ENCODE data around the gene ZFAND2A. TPM values are rescaled to one million over a fixed set of nuclear protein-coding genes. Genes with fewer than 3 reads are reported as not detected.
"Not testable (repeated sequence)": the region's sequence is repeated elsewhere in the genome, so short reads cannot be mapped to it uniquely, and the experiment has no call there.

The ZFAND2A gene
- total RNA-seq, 6 experiments from 2014 or later = 24.3 to 43.1 (median 31.8) TPM

- WGBS (ENCODE audit: insufficient coverage, low coverage, low lambda C conversion rate, missing lambda C conversion rate) = no CpG with 5 or more reads among the region's 20 CpGs
- Histone ChIP-seq H3K36me3 (peaks cover 0 to 40% (median 21%) of the 10 kb centered on the region in 4 donors), H3K4me3 (no peak overlapping the region), H3K27ac (no peak overlapping the region), H3K27me3 (no peaks in the 10 kb centered on the region), H3K4me1 (peaks cover 0 to 11% (median 2%) of the 10 kb centered on the region in 4 donors), H3K9me3 (no peaks in the 10 kb centered on the region)
- intact Hi-C loops (cut with DNase I) = loop anchor here in 1 of 2 donors (10.0 kb wide), 1 partner anchor 155 kb away; no protein-coding TSS in a partner anchor
- TF ChIP-seq, protein P1, sequence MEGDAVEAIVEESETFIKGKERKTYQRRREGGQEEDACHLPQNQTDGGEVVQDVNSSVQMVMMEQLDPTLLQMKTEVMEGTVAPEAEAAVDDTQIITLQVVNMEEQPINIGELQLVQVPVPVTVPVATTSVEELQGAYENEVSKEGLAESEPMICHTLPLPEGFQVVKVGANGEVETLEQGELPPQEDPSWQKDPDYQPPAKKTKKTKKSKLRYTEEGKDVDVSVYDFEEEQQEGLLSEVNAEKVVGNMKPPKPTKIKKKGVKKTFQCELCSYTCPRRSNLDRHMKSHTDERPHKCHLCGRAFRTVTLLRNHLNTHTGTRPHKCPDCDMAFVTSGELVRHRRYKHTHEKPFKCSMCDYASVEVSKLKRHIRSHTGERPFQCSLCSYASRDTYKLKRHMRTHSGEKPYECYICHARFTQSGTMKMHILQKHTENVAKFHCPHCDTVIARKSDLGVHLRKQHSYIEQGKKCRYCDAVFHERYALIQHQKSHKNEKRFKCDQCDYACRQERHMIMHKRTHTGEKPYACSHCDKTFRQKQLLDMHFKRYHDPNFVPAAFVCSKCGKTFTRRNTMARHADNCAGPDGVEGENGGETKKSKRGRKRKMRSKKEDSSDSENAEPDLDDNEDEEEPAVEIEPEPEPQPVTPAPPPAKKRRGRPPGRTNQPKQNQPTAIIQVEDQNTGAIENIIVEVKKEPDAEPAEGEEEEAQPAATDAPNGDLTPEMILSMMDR (IDR thresholded peaks at IDR 0.05) = no peak
- no peak for TF ChIP-seq POLR2A (IDR thresholded peaks at IDR 0.05)
- DNase-seq (no peak), ATAC-seq (peak in 1 of 4 donors; percentile 9)
Measured at GRCh38 chr7:1149351-1149794, 10.6 kb downstream of the ZFAND2A start.

DNA sequence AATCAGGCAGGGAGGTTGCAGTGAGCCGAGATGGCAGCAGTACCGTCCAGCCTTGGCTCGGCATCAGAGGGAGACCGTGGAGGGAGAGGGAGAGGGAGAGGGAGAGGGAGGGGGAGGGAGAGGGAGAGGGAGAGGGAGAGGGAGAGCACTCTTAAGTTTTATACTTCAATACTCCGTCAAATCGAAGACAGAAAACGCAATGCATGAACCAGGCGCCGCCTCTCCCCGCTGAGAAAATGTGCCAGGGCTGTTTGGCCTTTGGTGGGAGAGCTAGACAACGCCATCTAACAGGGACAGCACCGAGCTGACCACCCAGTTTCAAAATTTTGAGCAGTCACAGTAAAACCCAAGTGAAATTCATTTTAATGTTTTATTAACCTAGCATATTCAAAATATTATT, 12.1 kb downstream of the ZFAND2A start:
- H3K27me3 ChIP-seq, ATAC-seq, H3K27ac ChIP-seq, H3K4me3 ChIP-seq, H3K9me3 ChIP-seq, DNase-seq: not testable (repeated sequence)
- Histone ChIP-seq H3K4me1 (peaks cover 0 to 11% (median 2%) of the 10 kb centered on the region in 4 donors), H3K36me3 (peaks cover 0 to 25% (median 12%) of the 10 kb centered on the region in 4 donors)
- WGBS (ENCODE audit: insufficient coverage, low coverage, low lambda C conversion rate, missing lambda C conversion rate) = 96% methylated on average over 6 of the region's 12 CpGs
- intact Hi-C loops (cut with DNase I) = loop anchor here in 1 of 2 donors (10.0 kb wide), 1 partner anchor 153 kb away; no protein-coding TSS in a partner anchor

DNA sequence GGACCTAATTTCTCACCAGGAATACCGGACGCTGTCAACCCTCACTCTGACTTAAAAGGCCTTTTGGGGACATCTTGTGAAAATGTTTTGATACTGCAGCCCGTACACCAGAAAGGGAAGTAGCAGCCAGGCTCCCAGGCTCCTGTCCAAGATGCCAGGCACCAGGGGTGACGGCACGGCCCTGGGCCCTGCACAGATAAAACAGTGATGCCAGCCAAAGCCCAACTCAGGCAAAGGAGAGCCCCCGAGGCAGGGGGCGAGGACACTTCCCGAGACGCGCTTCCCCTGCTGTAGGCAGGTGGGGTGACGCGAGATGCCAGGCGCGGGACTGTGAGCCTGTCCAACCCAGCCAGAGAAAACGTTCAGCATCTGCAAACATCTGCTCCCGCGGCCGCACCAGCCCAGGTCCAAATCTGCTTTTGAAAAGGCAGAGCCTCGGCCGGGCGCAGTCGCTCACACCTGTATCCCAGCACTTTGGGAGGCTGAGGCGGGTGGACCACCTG, 15.7 kb downstream of the ZFAND2A start:
- Histone ChIP-seq H3K36me3 (peaks cover 0 to 2% (median 0%) of the 10 kb centered on the region in 4 donors), H3K4me1 (peaks cover 0 to 11% (median 2%) of the 10 kb centered on the region in 4 donors), H3K27ac (no peak overlapping the region), H3K4me3 (no peak overlapping the region), H3K27me3 (no peaks in the 10 kb centered on the region), H3K9me3 (no peaks in the 10 kb centered on the region)
- ATAC-seq = peak; percentile 94 to 99 (median 98)
- intact Hi-C loops (cut with DNase I) = loop anchor here in 1 of 2 donors (10.0 kb wide), 1 partner anchor 150 kb away; no protein-coding TSS in a partner anchor
- TF ChIP-seq, protein P1 (IDR thresholded peaks at IDR 0.05) = peak; percentile 40 to 54 (median 52)
- no peak for TF ChIP-seq POLR2A (IDR thresholded peaks at IDR 0.05)
- 8% methylated on average over 6 of the region's 23 CpGs for WGBS (ENCODE audit: insufficient coverage, low coverage, low lambda C conversion rate, missing lambda C conversion rate)
- peak; percentile 73 to 82 (median 81) for DNase-seq

- peaks cover 0 to 15% (median 2%) of the 10 kb centered on the region in 4 donors for H3K4me1 ChIP-seq
- not testable (repeated sequence) for ATAC-seq, H3K36me3 ChIP-seq, H3K27me3 ChIP-seq, H3K4me3 ChIP-seq, DNase-seq, H3K9me3 ChIP-seq, H3K27ac ChIP-seq
- intact Hi-C loops (cut with DNase I) = loop anchor here in 1 of 2 donors (10.0 kb wide), 1 partner anchor 148 kb away; no protein-coding TSS in a partner anchor
- WGBS (ENCODE audit: insufficient coverage, low coverage, low lambda C conversion rate, missing lambda C conversion rate) = 87% methylated on average over 5 of the region's 5 CpGs
Measured at GRCh38 chr7:1143031-1143430, 17.0 kb downstream of the ZFAND2A start.

GRCh38 chr7:1142051-1142635, 17.9 kb downstream of the ZFAND2A start:
- H3K9me3 ChIP-seq = no peaks in the 10 kb centered on the region
- no peak for ATAC-seq
- peak in 1 of 3 donors; percentile 6 for DNase-seq
- 59% methylated on average over 5 of the region's 14 CpGs for WGBS (ENCODE audit: insufficient coverage, low coverage, low lambda C conversion rate, missing lambda C conversion rate)
- no peak overlapping the region for H3K4me3 ChIP-seq
- H3K27me3 ChIP-seq = no peaks in the 10 kb centered on the region
- intact Hi-C loops (cut with DNase I) = loop anchor here in 1 of 2 donors (10.0 kb wide), 1 partner anchor 147 kb away; no protein-coding TSS in a partner anchor
- no peak overlapping the region for H3K27ac ChIP-seq
- H3K4me1 ChIP-seq = peaks cover 0 to 15% (median 3%) of the 10 kb centered on the region in 4 donors
- TF ChIP-seq POLR2A (IDR thresholded peaks at IDR 0.05) = no peak
- TF ChIP-seq, protein P1 (IDR thresholded peaks at IDR 0.05) = no peak
- H3K36me3 ChIP-seq = no peaks in the 10 kb centered on the region

All from right lobe of liver (tissue), 6 donors.